ENCODE measurements around the gene SETD7. TPM values are rescaled to one million over a fixed set of nuclear protein-coding genes. Genes with fewer than 3 reads are reported as not detected.

The SETD7 gene
- total RNA-seq, 4 donors from 2014 or later, result 23.4 to 50.7 (median 39.6) TPM

DNA sequence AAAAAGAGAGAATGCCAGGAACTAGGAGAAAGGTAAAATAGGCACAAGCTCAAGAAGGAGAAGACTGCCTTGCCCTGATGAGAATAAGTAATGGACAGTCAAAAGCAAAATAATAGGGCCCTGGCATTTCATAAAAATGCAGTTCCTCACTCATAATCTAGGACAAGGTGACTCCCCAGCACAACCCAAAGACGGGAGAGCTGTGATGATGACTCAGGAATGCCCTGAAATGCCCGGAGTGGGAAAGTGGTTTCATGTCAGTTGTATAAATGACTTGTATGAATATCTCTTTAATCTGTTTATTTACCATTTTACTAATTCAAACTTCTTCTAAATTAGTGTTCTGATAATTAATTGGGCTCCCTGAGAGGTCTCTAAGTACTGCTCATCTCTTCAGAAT lies 28.8 kb upstream of the SETD7 start:
- H3K36me3 ChIP-seq, result no peaks in the 10 kb centered on the region
- TF ChIP-seq CTCF (IDR thresholded peaks at IDR 0.05), result no peak
- TF ChIP-seq POLR2A (IDR thresholded peaks at IDR 0.05), result no peak
- intact Hi-C loops (cut with DNase I), result no loop called here
- 33 to 45% methylated on average over 2 of the region's 2 CpGs for WGBS, 2 donors
- H3K27ac ChIP-seq, result no peak overlapping the region
- H3K4me3 ChIP-seq, result no peak overlapping the region
- DNase-seq, result no peak
- H3K4me1 ChIP-seq, result peaks cover 0 to 5% (median 0%) of the 10 kb centered on the region in 3 donors
- H3K27me3 ChIP-seq, result no peaks in the 10 kb centered on the region
- no peaks in the 10 kb centered on the region for H3K9me3 ChIP-seq

DNA sequence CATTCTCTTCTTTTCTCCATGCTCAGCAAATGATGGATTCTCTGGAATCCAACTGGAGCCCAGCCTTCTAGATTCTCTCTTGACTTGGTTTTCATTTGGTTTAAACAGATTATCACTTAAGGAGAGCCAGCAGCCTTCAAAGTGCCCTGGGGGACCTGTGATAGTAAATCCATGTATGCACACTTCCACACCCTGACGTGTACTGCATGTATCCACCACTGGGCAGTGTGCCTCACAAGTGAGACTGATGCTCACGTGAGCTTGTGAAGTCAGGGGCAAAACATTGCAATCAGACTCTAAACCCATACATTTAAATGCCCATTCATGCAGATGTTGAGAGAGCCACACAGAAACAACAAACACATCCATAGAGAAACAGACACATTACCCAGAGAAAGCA lies 28.0 kb upstream of the SETD7 start:
- H3K27me3 ChIP-seq, result no peaks in the 10 kb centered on the region
- intact Hi-C loops (cut with DNase I), result no loop called here
- no peaks in the 10 kb centered on the region for H3K36me3 ChIP-seq
- no peak overlapping the region for H3K4me3 ChIP-seq
- no peaks in the 10 kb centered on the region for H3K9me3 ChIP-seq
- no peak overlapping the region for H3K27ac ChIP-seq
- WGBS, 2 donors, result 62 to 71% methylated on average over 2 of the region's 2 CpGs
- H3K4me1 ChIP-seq, result peaks cover 0 to 5% (median 0%) of the 10 kb centered on the region in 3 donors
- TF ChIP-seq POLR2A (IDR thresholded peaks at IDR 0.05) (no peak), CTCF (IDR thresholded peaks at IDR 0.05) (no peak)
- DNase-seq, result no peak

- Histone ChIP-seq H3K9me3 (no peaks in the 10 kb centered on the region), H3K27me3 (no peaks in the 10 kb centered on the region), H3K4me1 (no peaks in the 10 kb centered on the region), H3K27ac (no peak overlapping the region), H3K36me3 (no peaks in the 10 kb centered on the region), H3K4me3 (no peak overlapping the region)
- no peak for DNase-seq
- 68 to 75% methylated on average over 4 of the region's 4 CpGs for WGBS, 2 donors
- intact Hi-C loops (cut with DNase I), result no loop called here
- TF ChIP-seq CTCF (IDR thresholded peaks at IDR 0.05) (no peak), POLR2A (IDR thresholded peaks at IDR 0.05) (no peak)
These were observed 26.0 kb upstream of the SETD7 start for GRCh38 chr4:139582044-139582443.

DNA sequence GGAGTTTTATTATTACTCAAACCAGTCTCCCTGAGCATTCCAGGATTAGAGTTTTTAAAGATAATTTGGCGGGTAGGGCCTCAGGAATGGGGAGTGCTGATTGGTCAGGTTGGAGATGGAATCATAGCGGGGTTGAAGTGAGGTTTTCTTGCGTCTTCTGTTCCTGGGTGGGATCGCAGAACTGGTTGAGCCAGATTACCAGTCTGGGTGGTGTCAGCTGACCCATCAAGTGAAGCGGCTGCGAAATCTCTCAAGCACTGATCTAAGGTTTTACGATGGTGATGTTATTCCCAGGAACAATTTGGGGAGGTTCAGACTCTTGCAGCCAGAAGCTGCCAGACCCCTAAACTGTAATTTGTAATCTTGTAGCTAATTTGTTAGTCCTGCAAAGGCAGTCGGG lies 25.1 kb upstream of the SETD7 start:
- no peak overlapping the region for H3K27ac ChIP-seq
- DNase-seq, result no peak
- intact Hi-C loops (cut with DNase I), result no loop called here
- H3K9me3 ChIP-seq, result no peaks in the 10 kb centered on the region
- no peak overlapping the region for H3K4me3 ChIP-seq
- H3K27me3 ChIP-seq, result no peaks in the 10 kb centered on the region
- no peaks in the 10 kb centered on the region for H3K36me3 ChIP-seq
- no peak for TF ChIP-seq POLR2A (IDR thresholded peaks at IDR 0.05)
- no peak for TF ChIP-seq CTCF (IDR thresholded peaks at IDR 0.05)
- 80 to 81% methylated on average over 8 of the region's 8 CpGs for WGBS, 2 donors
- H3K4me1 ChIP-seq, result no peaks in the 10 kb centered on the region

DNA sequence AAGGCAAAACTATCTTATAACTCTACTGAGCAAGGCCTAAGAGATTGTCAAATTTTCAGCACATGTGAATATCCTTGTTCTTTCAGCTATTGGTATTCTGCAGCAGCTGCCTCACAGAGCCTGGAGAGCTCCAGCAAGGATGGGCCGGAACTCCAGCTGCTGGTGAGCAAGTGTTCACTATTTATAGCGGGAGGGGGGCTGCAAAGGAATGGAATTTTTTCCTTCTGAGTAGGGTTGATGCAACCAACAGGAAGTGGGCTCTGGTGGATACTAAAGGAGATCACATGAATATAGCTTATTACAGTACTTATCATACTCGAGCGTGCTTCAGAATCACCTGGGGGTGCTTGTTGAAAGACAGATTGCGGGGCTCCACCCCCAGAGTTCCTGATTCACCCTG lies 20.2 kb upstream of the SETD7 start:
- H3K4me3 ChIP-seq, result no peak overlapping the region
- intact Hi-C loops (cut with DNase I), result no loop called here
- H3K27ac ChIP-seq, result no peak overlapping the region
- TF ChIP-seq POLR2A (IDR thresholded peaks at IDR 0.05), result no peak
- TF ChIP-seq CTCF (IDR thresholded peaks at IDR 0.05), result no peak
- no peaks in the 10 kb centered on the region for H3K36me3 ChIP-seq
- no peaks in the 10 kb centered on the region for H3K27me3 ChIP-seq
- no peaks in the 10 kb centered on the region for H3K4me1 ChIP-seq
- no peaks in the 10 kb centered on the region for H3K9me3 ChIP-seq
- DNase-seq, result no peak
- WGBS, 2 donors, result 76 to 95% methylated on average over 5 of the region's 5 CpGs

All from esophagus squamous epithelium (tissue), 5 donors.